ENCODE data around the gene ENTPD6.
"Not testable (repeated sequence)": the region's sequence is repeated elsewhere in the genome, so short reads cannot be mapped to it uniquely, and the experiment has no call there.

The ENTPD6 gene

GRCh38 chr20:25165128-25165527 lies 30.4 kb upstream of the ENTPD6 start:
- Histone ChIP-seq H3K27ac (no peak overlapping the region), H3K4me3 (no peak overlapping the region), H3K9ac (no peak overlapping the region), H3K27me3 (no peaks in the 10 kb centered on the region), H3K4me1 (peaks cover 9% of the 10 kb centered on the region), H3K4me2 (no peak overlapping the region), H3K9me3 (peaks cover 52% of the 10 kb centered on the region), H3K36me3 (no peaks in the 10 kb centered on the region), H4K20me1 (no peaks in the 10 kb centered on the region)
- TF ChIP-seq Cebpa-rat (IDR thresholded peaks at IDR 0.05), result no peak

GRCh38 chr20:25166105-25166782 lies 29.3 kb upstream of the ENTPD6 start:
- not testable (repeated sequence) for H3K36me3 ChIP-seq, H3K27ac ChIP-seq, H3K9ac ChIP-seq, H3K4me3 ChIP-seq, H3K4me2 ChIP-seq, H3K4me1 ChIP-seq, H3K27me3 ChIP-seq, H4K20me1 ChIP-seq
- H3K9me3 ChIP-seq, result peaks cover 52% of the 10 kb centered on the region

- H3K9ac ChIP-seq, result no peak overlapping the region
- H3K27ac ChIP-seq, result no peak overlapping the region
- no peak overlapping the region for H3K4me3 ChIP-seq
- no peaks in the 10 kb centered on the region for H3K27me3 ChIP-seq
- H3K4me1 ChIP-seq, result no peaks in the 10 kb centered on the region
- no peak overlapping the region for H3K4me2 ChIP-seq
- TF ChIP-seq Cebpa-rat (IDR thresholded peaks at IDR 0.05), result no peak
- H3K36me3 ChIP-seq, result no peaks in the 10 kb centered on the region
- peaks cover 11% of the 10 kb centered on the region for H3K9me3 ChIP-seq
- no peaks in the 10 kb centered on the region for H4K20me1 ChIP-seq
Observed at GRCh38 chr20:25173321-25173720, 22.2 kb upstream of the ENTPD6 start.

- Histone ChIP-seq H3K4me1 (no peaks in the 10 kb centered on the region), H3K9me3 (peaks cover 11% of the 10 kb centered on the region), H4K20me1 (no peaks in the 10 kb centered on the region), H3K27me3 (no peaks in the 10 kb centered on the region), H3K4me2 (no peak overlapping the region), H3K27ac (no peak overlapping the region), H3K9ac (no peak overlapping the region), H3K4me3 (no peak overlapping the region), H3K36me3 (no peaks in the 10 kb centered on the region)
- no peak for TF ChIP-seq Cebpa-rat (IDR thresholded peaks at IDR 0.05)
Observed at GRCh38 chr20:25173886-25174308, 21.6 kb upstream of the ENTPD6 start.

GRCh38 chr20:25176184-25176583 lies 19.3 kb upstream of the ENTPD6 start:
- Histone ChIP-seq H3K4me2 (no peak overlapping the region), H3K4me1 (no peaks in the 10 kb centered on the region), H3K9ac (no peak overlapping the region), H4K20me1 (no peaks in the 10 kb centered on the region), H3K4me3 (no peak overlapping the region), H3K27ac (no peak overlapping the region), H3K9me3 (peaks cover 11% of the 10 kb centered on the region), H3K27me3 (no peaks in the 10 kb centered on the region), H3K36me3 (no peaks in the 10 kb centered on the region)
- TF ChIP-seq Cebpa-rat (IDR thresholded peaks at IDR 0.05), result no peak

GRCh38 chr20:25177890-25178321 lies 17.6 kb upstream of the ENTPD6 start:
- no peaks in the 10 kb centered on the region for H3K4me1 ChIP-seq
- no peak overlapping the region for H3K27ac ChIP-seq
- H3K36me3 ChIP-seq, result no peaks in the 10 kb centered on the region
- no peaks in the 10 kb centered on the region for H4K20me1 ChIP-seq
- H3K9me3 ChIP-seq, result peaks cover 14% of the 10 kb centered on the region
- H3K9ac ChIP-seq, result no peak overlapping the region
- no peak for TF ChIP-seq Cebpa-rat (IDR thresholded peaks at IDR 0.05)
- no peaks in the 10 kb centered on the region for H3K27me3 ChIP-seq
- no peak overlapping the region for H3K4me3 ChIP-seq
- no peak overlapping the region for H3K4me2 ChIP-seq

GRCh38 chr20:25178563-25179438 lies 16.7 kb upstream of the ENTPD6 start:
- H3K27me3 ChIP-seq, result no peaks in the 10 kb centered on the region
- H3K4me1 ChIP-seq, result no peaks in the 10 kb centered on the region
- H4K20me1 ChIP-seq, result no peaks in the 10 kb centered on the region
- no peak overlapping the region for H3K9ac ChIP-seq
- H3K4me3 ChIP-seq, result no peak overlapping the region
- no peak overlapping the region for H3K27ac ChIP-seq
- H3K36me3 ChIP-seq, result no peaks in the 10 kb centered on the region
- peaks cover 12% of the 10 kb centered on the region for H3K9me3 ChIP-seq
- no peak overlapping the region for H3K4me2 ChIP-seq
- no peak for TF ChIP-seq Cebpa-rat (IDR thresholded peaks at IDR 0.05)

GRCh38 chr20:25179439-25180089 lies 15.9 kb upstream of the ENTPD6 start:
- Histone ChIP-seq H3K4me3 (no peak overlapping the region), H3K27ac (no peak overlapping the region), H3K36me3 (no peaks in the 10 kb centered on the region), H3K4me1 (no peaks in the 10 kb centered on the region), H3K27me3 (no peaks in the 10 kb centered on the region), H3K9me3 (peaks cover 8% of the 10 kb centered on the region), H4K20me1 (no peaks in the 10 kb centered on the region), H3K4me2 (no peak overlapping the region), H3K9ac (no peak overlapping the region)
- TF ChIP-seq Cebpa-rat (IDR thresholded peaks at IDR 0.05), result no peak

- not testable (repeated sequence) for H3K4me3 ChIP-seq, H3K27ac ChIP-seq, H3K9me3 ChIP-seq, H3K27me3 ChIP-seq, H3K36me3 ChIP-seq, H3K4me2 ChIP-seq, H4K20me1 ChIP-seq, H3K4me1 ChIP-seq, H3K9ac ChIP-seq
Observed at GRCh38 chr20:25184391-25184790, 11.1 kb upstream of the ENTPD6 start.

GRCh38 chr20:25187220-25187619 lies 8.3 kb upstream of the ENTPD6 start:
- H3K27ac ChIP-seq, result no peak overlapping the region
- H3K4me1 ChIP-seq, result no peaks in the 10 kb centered on the region
- H3K27me3 ChIP-seq, result no peaks in the 10 kb centered on the region
- H3K4me3 ChIP-seq, result no peak overlapping the region
- no peaks in the 10 kb centered on the region for H4K20me1 ChIP-seq
- peaks cover 8% of the 10 kb centered on the region for H3K9me3 ChIP-seq
- H3K9ac ChIP-seq, result no peak overlapping the region
- TF ChIP-seq Cebpa-rat (IDR thresholded peaks at IDR 0.05), result no peak
- no peak overlapping the region for H3K4me2 ChIP-seq
- no peaks in the 10 kb centered on the region for H3K36me3 ChIP-seq
